ENCODE measurements around the gene CD74.

The CD74 gene

DNA sequence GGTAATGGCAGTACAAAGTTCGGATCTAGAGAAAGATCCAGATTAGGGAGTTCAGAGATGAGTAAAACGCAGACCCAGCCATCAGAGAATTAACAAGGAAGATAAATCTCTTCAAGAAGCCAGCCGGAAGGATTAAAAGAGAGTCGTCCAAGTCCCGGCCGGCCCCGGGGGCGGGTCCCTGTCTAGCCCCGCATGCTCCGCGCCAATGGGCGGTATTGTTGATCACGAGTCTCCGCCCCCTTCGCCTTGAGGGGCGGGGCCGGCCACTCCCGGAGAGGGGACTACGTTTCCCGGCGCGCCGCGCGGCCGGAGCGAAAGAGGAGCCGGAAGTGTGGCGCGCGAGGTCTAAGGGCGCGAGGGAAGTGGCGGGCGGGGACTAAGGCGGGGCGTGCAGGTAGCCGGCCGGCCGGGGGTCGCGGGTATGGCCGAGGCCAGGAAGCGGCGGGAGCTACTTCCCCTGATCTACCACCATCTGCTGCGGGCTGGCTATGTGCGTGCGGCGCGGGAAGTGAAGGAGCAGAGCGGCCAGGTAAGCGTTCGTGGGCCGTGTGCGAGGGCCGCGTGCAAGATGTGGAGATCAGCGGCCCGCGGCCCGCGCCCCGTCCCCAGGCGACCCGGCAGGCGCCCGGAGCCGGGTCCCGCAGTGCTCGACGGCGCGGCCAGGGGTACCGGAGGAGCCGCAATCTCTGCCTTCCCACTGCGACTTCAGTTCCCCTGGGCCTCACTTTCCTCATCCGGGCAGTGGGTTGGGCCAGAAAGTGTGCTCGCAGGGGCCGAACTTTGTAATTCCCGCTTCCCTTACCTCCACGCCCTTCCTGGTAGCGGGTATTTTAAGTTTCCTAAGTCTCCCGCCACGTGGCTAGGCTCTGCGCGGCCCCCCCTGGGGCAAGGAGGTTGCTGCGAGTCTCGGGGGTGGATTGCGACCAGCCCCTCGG is 55.1 kb downstream of the CD74 start, which contains the start of gene TCOF1:
Gene TCOF1, plus strand, starts transcription at position 372 of the 935 bp plus-strand sequence. Its CDS starts 50 bp downstream, at position 422.
- DNase-seq, result peak; percentile 95

DNA sequence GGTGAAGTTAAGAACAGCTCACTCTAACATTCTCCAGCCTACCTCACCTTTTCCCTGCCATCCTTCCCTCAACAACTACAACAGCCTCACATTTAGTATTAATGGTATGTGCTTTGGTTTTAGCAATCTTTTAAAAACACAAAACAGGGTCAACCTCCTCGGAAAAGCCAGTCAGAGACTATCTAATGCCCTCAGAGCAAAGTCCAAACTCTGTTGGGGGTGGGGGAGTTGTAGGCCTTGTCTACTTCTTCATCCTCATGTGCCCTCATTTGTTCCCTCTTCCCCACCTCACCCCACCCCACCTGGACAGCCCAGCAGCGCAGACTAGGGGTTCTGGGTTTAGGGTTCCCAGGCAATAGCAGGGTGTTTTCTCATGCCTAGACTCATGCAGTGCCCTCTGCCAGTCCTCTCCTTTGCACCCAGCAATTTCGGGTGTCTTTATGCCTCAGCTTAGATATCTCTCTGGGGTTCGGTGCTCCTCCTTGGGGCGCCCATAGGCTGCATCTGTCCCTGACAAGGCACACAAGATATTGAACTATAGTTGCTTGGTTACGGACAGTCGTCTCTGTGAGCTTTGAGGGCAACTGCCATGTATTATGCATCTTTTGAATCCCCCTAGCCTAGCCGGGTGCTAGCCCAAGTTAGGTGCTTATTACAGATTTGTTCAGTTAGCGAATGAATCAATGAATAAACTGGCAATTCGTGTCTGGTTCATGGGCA is 56.0 kb downstream of the CD74 start:
- DNase-seq, result no peak

DNA sequence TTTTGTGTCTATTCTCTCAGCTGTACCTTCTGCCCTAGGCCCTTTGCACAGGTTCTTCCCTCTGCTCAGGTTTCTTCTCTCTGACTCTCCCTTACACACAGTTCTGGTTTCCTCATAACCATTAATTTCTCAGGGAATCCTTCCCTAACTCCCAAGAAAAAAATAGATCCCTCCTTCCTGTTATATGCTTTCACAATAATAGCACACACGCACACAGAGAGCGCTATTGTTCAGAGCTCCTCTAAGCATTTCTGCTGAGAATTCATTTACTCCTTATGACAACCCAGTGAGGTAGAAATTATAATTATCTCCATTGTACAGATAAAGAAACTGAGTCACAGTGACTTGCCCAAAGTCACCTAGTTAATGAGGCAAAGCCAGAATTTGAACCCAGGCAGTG is 56.9 kb downstream of the CD74 start:
- DNase-seq, result no peak

DNA sequence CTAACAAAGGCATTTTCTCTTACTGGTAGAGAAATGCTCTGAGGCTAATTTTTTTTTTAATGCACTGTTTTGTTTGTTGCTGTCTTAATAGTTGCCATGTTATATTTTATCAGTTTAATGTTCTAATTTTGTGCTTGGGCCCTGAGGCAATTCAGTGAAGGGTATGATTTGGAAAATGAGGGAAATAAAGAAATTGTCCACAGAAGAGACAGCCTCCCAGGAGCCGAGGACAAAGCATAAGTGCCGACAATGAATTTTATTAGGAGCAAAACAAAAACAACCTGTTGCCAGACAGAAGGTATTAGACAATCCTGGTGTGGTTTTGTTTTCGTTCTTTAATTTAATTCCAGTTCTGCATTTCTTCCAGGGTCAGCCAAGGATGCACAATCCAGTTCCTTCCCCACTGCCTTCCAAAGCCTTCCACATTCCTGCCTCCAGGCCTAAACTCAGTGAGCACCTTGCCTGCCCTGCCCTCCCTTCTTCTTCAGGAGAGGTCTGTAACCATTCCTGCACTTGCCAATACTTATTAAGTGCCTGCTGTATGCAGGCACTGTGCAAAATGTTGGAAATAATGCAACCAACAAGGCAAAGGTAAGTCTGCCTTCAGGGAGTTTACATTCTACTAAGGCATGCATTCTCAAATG is 59.6 kb downstream of the CD74 start:
- DNase-seq, result no peak

DNA sequence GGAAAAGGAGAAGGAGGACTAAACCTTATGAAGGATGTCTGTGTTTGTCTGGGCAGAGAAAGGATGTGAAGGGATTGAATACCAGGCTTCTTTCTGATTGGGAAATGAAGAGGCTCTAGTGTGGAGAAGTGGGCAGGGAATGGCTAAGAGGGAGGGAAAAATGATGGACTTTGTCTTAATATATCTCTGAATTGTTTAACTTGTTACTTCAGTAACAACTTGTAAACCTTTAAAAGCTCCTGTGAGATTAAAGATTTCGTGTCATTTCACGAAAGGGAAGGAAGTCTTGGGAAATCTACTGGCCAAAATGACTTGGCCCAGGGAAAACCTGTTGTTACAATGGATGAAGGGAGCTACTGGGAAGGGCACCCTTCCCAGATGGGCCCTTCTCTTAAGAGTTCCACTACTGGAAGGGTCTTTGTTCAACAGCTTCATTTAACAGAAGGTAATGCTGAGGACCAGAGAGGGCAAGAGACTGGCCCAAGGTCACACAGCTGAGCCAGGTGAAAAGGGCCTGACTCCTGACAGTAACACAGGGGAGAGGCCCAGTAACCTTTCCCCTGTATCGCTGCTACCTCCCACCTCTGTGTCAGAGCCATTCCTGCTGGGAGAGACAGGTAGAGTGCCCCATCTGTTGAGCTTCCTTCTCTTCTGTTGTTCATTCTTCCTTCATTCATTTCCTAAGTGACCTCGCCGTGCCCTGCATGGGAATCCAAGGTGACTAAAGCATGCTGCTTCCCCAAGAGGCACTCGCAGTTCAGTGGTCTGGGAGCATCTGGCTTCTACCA is 60.3 kb downstream of the CD74 start:
- no peak for DNase-seq
